Spleen (tissue), 7 donors: ENCODE data around the gene KREMEN1.

Experiments
- CTCF ChIP-seq, 11 experiments: fragments of 200-600 bp in 7 of 11; fragments of 450-650 bp in 4 of 11; sonication (generic) in 4 of 11; IDR thresholded peaks in 8 of 11; conservative IDR thresholded peaks in 3 of 11; 1 replicate in 7 of 11; 2 replicates in 4 of 11; pipeline versions ENCODE4 v1.4.0 to v1.8.0; 2016 to 2021; ENCODE audit warnings: antibody characterized with exemption in 11 of 11, inconsistent platforms in 4 of 11, mild to moderate bottlenecking in 1 of 11
- POLR2AphosphoS5 ChIP-seq, 3 donors: sonication (generic); formaldehyde crosslinking; IDR thresholded peaks; one replicate each; pipeline ENCODE4 v1.5.1; 2017; ENCODE audit warnings: antibody characterized with exemption in 3 of 3
- donor health status: DM: no; HTN: no; CAD: no; lungs with moderate emphysema.
- donor health status: DM: no; HTN: no; CAD: no.
- donor health status: DM: no; HTN: no; CAD: no.

GRCh38 chr22:29053048-29053702 is 19.7 kb upstream of the KREMEN1 start:
- TF ChIP-seq CTCF (IDR thresholded peaks at IDR 0.05 in 8 of 11, conservative IDR thresholded peaks at IDR 0.05 in 3 of 11), result no peak
- no peak for TF ChIP-seq POLR2AphosphoS5 (IDR thresholded peaks at IDR 0.05)
